Calu3 (cell line): ENCODE results near the gene IRX2. TPM values are rescaled to one million over a fixed set of nuclear protein-coding genes. Genes with fewer than 3 reads are reported as not detected.

Source experiments
- BruUV-seq: library from RNA; stranded (reverse); fragments of 400-500 nt; replicated peaks from 2 replicates; lab custom pipeline; 2021; lab: Mats Ljungman, UMichigan
- CTCF ChIA-PET: fragments of 300-600 bp; sonication (Branson Sonifier 250); formaldehyde crosslinking; loops from one replicate; lab custom pipeline; 2022; ENCODE audit warnings: antibody characterized with exemption; lab: Charles Lee
- DNase-seq: peaks from one replicate; pipeline ENCODE4 v3.0.0; 2022
- H3K27ac Mint-ChIP-seq: one replicate; pipeline ENCODE4 v1.8.0; 2022; ENCODE audit warnings: mixed read lengths; ENCODE audit not compliant: unreplicated experiment
- H3K27me3 Mint-ChIP-seq: one replicate; pipeline ENCODE4 v1.8.0; 2022; ENCODE audit warnings: mixed read lengths; ENCODE audit not compliant: unreplicated experiment
- H3K36me3 Mint-ChIP-seq: one replicate; pipeline ENCODE4 v1.8.0; 2022; ENCODE audit warnings: mild to moderate bottlenecking, moderate library complexity, mixed read lengths; ENCODE audit not compliant: insufficient read depth, unreplicated experiment
- H3K4me1 Mint-ChIP-seq: one replicate; pipeline ENCODE4 v1.8.0; 2022; ENCODE audit warnings: mild to moderate bottlenecking, low read depth, mixed read lengths; ENCODE audit not compliant: unreplicated experiment
- H3K4me3 Mint-ChIP-seq: one replicate; pipeline ENCODE4 v1.8.0; 2022; ENCODE audit warnings: mild to moderate bottlenecking, low read depth, moderate library complexity, mixed read lengths; ENCODE audit not compliant: unreplicated experiment
- H3K9me3 Mint-ChIP-seq: one replicate; pipeline ENCODE4 v1.8.0; 2022; ENCODE audit warnings: low read depth, mixed read lengths; ENCODE audit not compliant: unreplicated experiment
- CTCF ChIP-seq: fragments of 200-600 bp; IDR thresholded peaks from one replicate; pipeline ENCODE4 v1.8.0; 2022; ENCODE audit warnings: antibody characterized with exemption; ENCODE audit not compliant: unreplicated experiment
- intact Hi-C: fragments of 100-400 bp; cut with micrococcal nuclease; formaldehyde crosslinking; loops from one replicate; pipeline ENCODE4 v1.10.0; 2022; ENCODE audit not compliant: unreplicated experiment
- total RNA-seq: library from RNA; stranded (reverse); gene quantifications from 2 replicates; pipeline ENCODE4 v1.2.3, GENCODE V29; 2022

The IRX2 gene
- total RNA-seq, 1 experiment from 2014 or later, result not detected

GRCh38 chr5:2697041-2697440 is 54.4 kb downstream of the IRX2 start:
- no TSS peak for BruUV-seq
- H3K36me3 Mint-ChIP-seq, result no peaks in the 10 kb centered on the region
- no peak overlapping the region for H3K4me3 Mint-ChIP-seq
- CTCF ChIA-PET, result no interaction called here
- H3K4me1 Mint-ChIP-seq, result no peaks in the 10 kb centered on the region
- peaks cover 19% of the 10 kb centered on the region for H3K9me3 Mint-ChIP-seq
- no peak for DNase-seq
- H3K27ac Mint-ChIP-seq, result no peak overlapping the region
- TF ChIP-seq CTCF, result no peak
- intact Hi-C loops, result no loop called here
- H3K27me3 Mint-ChIP-seq, result no peaks in the 10 kb centered on the region
